GM12891 (cell line): ENCODE results near the gene CDC23.

ENCODE experiments used
- DNase-seq: peaks from one replicate; pipeline ENCODE4 v3.0.0; 2011; ENCODE audit warnings: low spot score; ENCODE audit not compliant: insufficient read length
- FAIRE-seq: peaks from 2 replicates; lab custom pipeline; 2011; peaks lifted over from hg19 to GRCh38; lab: Jason Lieb, UNC
- PAX5 ChIP-seq: IDR thresholded peaks from 2 replicates; pipeline ENCODE4 v1.6.1; 2011; ENCODE audit warnings: low read length, moderate library complexity, mild to moderate bottlenecking; ENCODE audit not compliant: insufficient read depth, severe bottlenecking
- POLR2A ChIP-seq: IDR thresholded peaks from 2 replicates; pipeline ENCODE4 v1.6.1; 2011; ENCODE audit warnings: low read depth, low read length, control low read depth
- POLR2AphosphoS5 ChIP-seq: IDR thresholded peaks from 2 replicates; pipeline ENCODE4 v1.6.1; 2011; ENCODE audit warnings: low read depth, low read length, control low read depth
- POU2F2 ChIP-seq: IDR thresholded peaks from 2 replicates; pipeline ENCODE4 v1.6.1; 2011; ENCODE audit warnings: low read depth, mild to moderate bottlenecking, control low read depth, low read length, moderate library complexity
- SPI1 ChIP-seq: IDR thresholded peaks from 2 replicates; pipeline ENCODE4 v1.6.1; 2011; ENCODE audit warnings: low read depth, low read length, control low read depth
- TAF1 ChIP-seq: IDR thresholded peaks from 2 replicates; pipeline ENCODE4 v1.6.1; 2011; ENCODE audit warnings: low read depth, low read length, control low read depth

CDC23 gene

DNA sequence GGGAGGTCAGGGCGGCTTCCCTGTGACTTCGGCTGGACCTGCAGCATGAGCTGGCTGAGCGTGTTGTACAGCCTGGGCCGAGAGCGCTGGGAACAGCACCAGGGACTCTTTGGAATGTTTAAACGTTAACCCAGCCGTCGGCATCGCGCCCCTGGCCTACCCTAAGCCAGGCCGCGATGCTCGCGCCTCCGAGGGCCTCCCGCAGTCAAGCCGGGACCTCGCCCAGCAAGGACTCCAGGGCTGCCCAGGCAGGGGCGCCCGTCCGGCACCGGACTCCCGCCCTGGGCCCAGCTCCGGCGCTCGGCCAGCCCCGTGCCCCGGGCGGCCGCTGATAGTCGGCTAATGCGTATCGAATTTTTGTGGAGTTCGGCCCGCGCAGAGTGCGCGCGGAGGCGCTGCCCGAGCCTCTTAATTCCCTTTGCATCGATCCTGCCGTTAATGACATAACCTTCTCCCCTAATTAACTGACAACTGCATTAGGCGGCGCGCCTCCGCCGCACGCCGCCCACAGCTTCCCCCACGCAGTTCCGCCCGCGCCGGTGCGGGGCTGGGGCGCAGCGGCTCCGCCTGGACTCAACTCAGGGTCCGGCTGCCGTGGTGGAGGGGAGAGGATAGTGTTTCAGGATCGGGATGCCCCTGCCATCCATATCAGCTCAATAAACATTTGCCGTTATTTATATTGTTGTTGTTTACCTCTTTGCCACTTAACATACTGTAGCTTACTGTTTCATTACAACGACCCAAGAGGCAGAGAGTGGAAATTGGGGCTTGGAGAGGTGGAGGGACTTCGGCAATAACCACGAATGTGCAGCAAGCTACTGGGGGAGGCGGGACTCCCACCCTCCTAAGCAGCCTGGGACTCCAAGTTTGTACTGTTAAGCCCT lies 28.8 kb upstream of the CDC23 start:
- TF ChIP-seq POU2F2, result no peak
- TF ChIP-seq SPI1, result no peak
- no peak for TF ChIP-seq PAX5
- no peak for TF ChIP-seq POLR2A
- no peak for TF ChIP-seq TAF1
- no peak for TF ChIP-seq POLR2AphosphoS5
- DNase-seq, result peak; percentile 27
- peak; percentile 78 for FAIRE-seq

DNA sequence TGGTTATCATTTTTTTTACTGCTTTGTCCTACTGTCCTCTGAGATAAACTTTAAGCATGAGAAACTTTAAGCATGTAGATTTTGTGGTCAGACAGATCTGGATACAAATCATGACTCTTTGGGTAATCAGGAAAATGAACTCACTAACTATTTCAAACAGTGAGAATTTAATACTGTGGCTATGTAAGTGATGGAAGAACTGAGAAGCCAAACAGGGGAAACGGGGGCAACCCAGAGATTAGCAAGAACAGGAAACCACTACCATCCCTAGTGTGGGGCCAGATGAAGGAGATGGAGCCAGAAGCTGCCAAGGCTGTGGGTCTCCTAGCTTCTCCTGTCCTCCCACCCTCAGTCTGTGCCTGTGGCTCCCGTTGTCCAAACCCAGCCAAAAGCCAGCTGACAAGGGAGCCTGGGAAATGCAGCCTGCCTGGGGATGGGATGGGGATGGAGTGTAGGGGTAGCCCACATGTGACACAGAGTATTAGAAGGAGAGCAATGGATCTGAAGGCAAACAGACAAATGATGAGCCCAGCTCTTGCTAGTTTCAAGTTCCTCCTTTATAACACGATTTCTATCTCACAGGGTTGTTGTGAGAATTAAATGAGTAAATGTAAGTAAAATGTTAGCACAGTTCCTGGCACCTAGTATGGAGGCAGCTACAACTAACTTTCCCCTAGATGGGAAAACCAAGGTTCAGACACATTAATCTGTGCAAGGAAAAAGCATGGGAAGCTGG lies 27.7 kb upstream of the CDC23 start:
- DNase-seq, result no peak
- FAIRE-seq, result no peak

DNA sequence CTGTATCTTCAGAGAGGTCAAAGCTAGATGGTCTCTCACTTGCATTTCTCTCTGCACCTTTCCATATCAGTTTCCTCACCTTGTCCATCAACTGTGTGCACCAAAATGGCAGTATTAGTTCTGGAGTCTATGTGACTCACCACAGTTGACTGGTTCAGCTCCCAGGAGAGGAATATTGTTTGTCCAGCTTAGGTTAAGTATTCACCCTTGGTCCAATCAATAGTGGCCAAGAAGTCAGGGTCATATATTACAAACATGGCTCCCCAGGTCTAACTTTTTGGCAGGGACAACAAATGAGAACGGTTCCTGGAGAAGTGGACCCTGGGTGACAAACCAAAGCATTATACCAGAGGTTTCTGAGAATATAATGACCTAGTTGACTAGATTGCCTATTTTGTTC lies 24.9 kb upstream of the CDC23 start:
- TF ChIP-seq PAX5, result no peak
- no peak for TF ChIP-seq POLR2AphosphoS5
- no peak for TF ChIP-seq POLR2A
- no peak for TF ChIP-seq SPI1
- TF ChIP-seq POU2F2, result no peak
- no peak for TF ChIP-seq TAF1
- DNase-seq (no peak), FAIRE-seq (no peak)

More for the DNA sequence above, 27.7 kb upstream of the CDC23 start:
- TF ChIP-seq PAX5 (no peak), TAF1 (no peak), POU2F2 (no peak), POLR2A (no peak), SPI1 (no peak), POLR2AphosphoS5 (no peak)

DNA sequence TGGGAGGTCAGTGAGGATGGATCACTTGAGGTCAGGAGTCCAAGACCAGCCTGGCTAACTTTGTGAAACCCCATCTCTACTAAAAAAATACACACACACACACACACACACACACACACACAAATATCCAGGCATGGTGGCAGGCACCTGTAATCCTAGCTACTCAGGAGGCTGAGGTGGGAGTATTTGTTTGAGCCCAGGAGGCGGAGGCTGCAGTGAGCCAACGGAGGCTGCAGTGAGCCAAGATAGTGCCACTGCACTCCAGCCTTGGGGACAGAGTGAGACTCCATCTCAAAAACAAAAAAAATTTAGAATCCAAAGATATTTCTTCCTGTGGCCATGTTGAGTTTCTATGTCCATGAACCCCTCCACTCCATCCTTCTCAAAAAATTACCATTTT lies 21.5 kb upstream of the CDC23 start:
- DNase-seq (no peak), FAIRE-seq (no peak)

DNA sequence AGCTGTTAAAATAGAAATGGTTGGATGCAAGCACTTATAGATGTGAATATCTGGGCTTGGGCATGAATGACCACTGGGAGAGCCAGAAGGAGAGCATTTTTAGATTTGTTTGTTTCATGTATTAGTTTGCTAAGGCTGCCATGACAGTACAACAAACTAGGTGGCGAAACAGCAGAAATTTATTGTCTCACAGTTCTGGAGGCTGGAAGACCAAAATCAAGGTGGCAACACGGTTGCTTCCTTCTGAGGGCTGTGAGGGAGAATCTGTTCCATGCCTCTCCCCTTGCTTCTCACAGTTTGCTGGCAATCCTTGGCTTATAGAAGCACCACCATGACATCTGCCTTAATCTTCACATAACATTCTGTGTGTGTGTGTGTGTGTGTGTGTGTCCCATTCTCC lies 20.2 kb upstream of the CDC23 start:
- TF ChIP-seq PAX5, result no peak
- no peak for TF ChIP-seq POU2F2
- no peak for TF ChIP-seq POLR2AphosphoS5
- no peak for TF ChIP-seq TAF1
- DNase-seq, result no peak
- no peak for FAIRE-seq

More for the DNA sequence above, 21.5 kb upstream of the CDC23 start:
- no peak for TF ChIP-seq TAF1
- TF ChIP-seq POLR2A, result no peak
- TF ChIP-seq PAX5, result no peak
- TF ChIP-seq POLR2AphosphoS5, result no peak
- TF ChIP-seq SPI1, result no peak
- TF ChIP-seq POU2F2, result no peak

DNA sequence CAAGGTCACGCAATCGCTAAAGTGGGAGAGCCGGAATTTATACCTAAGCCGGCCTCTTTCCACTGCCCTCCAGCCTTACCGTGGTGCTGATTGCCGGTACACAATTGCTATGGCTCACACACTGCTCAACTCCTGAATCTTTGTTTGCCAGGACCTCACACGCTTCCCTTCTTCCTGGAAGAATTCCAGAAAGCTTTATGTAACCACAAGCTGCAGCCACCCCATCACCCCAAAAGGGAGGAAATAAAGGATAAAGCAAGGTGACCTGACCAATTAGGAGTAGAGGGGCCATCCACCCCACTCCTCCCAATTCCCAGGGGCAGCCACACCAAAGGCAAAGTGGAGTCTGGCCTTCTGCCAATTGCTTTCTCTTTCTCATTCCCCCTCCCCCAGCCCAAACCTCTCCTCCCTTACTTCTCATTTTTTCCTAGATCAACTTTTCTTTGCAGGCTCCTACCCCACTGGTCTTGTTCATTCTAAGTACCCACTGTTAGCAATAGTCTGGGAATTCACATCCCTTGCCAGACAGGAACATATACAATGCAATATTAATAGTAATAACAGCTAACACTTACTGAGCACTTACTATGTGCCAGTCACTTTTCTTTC lies 18.0 kb upstream of the CDC23 start:
- no peak for FAIRE-seq
- no peak for DNase-seq
- no peak for TF ChIP-seq PAX5
- TF ChIP-seq TAF1, result no peak
- no peak for TF ChIP-seq POLR2A
- TF ChIP-seq POU2F2, result no peak
- no peak for TF ChIP-seq SPI1

DNA sequence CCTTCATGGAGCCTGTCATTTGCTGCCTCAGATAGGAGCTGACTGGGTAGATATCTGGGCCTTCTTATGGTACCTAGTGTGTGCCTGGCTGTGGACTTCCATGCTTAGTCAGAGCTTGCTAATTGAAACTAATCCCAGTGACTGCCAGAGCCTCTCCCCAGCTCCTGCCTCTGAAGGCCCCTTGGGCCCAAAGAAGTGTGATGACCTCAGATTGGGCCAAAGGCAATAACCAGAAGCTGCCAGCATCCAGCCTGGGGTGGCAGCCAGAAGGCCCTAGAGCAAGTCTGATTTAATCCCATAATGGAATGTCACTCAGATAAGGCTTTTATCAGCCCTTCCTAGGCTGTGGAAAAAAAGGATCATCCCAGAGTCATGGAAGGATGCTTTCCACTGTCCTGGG lies 17.1 kb upstream of the CDC23 start:
- FAIRE-seq (no peak), DNase-seq (no peak)
- TF ChIP-seq POLR2AphosphoS5 (no peak), POLR2A (no peak), POU2F2 (no peak), TAF1 (no peak), SPI1 (no peak), PAX5 (no peak)

DNA sequence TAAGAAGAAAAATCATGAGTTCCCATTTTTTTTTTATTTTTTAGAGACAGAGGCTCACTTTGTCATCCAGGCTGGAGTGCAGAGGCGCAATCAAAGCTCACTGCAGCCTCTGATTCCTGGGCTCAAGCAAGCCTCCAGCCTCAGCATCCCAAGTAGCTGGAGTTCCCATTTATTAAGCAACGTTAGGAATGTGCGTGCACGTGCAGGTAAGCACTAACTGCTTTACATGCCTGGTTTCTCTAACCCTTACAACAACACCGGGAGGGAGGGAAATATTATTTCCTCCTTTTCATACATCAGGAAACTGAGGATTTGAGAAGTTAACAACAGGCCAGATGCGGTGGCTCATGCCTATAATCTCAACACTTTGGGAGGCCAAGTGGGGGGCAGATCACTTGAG lies 16.3 kb upstream of the CDC23 start:
- DNase-seq (no peak), FAIRE-seq (no peak)
- TF ChIP-seq POLR2AphosphoS5, result no peak
- no peak for TF ChIP-seq POU2F2
- TF ChIP-seq SPI1, result no peak
- TF ChIP-seq TAF1, result no peak
- no peak for TF ChIP-seq PAX5
- TF ChIP-seq POLR2A, result no peak

DNA sequence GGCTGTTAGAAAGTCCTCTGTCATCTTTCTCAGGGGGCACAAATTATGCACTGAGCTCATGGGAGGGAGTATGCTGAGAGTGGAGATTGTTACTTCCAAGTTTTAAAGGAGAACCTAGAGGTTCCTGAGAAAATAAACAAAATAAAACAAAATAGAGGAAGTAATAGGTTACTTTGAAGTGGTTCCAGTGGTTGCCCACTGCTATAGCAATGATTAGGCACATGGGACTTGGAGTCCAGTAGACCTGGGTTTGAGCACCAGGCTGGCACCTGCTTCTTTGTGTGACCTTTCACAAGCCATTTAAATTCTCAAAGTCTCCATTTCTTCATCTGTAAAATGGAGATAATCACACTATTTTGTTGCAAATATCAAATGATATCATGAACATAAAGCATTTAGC lies 13.8 kb upstream of the CDC23 start:
- DNase-seq (no peak), FAIRE-seq (no peak)
- TF ChIP-seq POLR2A, result no peak
- no peak for TF ChIP-seq TAF1
- TF ChIP-seq SPI1, result no peak
- no peak for TF ChIP-seq POLR2AphosphoS5

DNA sequence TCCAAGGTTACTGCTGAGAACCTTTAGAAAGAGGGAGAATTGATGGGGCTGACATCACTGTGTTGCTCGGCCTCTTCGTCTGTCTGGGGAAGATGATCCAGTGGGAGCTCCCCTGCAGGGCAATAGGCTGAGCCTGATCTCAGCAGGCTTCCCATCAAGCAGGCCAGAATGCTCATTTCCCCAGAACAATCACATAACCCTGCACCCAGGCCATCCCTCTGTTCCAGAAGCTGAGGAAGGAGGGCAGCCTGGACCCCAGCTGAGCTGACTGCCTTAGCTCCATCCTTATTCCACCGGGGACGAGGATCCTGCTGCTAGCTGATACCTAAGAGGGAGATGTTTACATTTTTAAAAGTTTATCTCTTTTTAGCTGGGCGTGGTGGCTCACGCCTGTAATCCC lies 11.6 kb upstream of the CDC23 start:
- TF ChIP-seq TAF1, result no peak
- TF ChIP-seq POLR2A, result no peak
- TF ChIP-seq PAX5, result no peak
- TF ChIP-seq POLR2AphosphoS5, result no peak
- TF ChIP-seq POU2F2, result no peak
- no peak for TF ChIP-seq SPI1
- DNase-seq, result no peak
- no peak for FAIRE-seq
